ENCODE results near the gene MAP3K9. TPM values are rescaled to one million over a fixed set of nuclear protein-coding genes. Genes with fewer than 3 reads are reported as not detected.

The MAP3K9 gene
- total and polyA plus RNA-seq, 10 of the 15 experiments (the other 5 are each of a cell fraction or from before 2014, with no cell fraction given), result 0.48 to 7.9 (median 2.9) TPM

DNA sequence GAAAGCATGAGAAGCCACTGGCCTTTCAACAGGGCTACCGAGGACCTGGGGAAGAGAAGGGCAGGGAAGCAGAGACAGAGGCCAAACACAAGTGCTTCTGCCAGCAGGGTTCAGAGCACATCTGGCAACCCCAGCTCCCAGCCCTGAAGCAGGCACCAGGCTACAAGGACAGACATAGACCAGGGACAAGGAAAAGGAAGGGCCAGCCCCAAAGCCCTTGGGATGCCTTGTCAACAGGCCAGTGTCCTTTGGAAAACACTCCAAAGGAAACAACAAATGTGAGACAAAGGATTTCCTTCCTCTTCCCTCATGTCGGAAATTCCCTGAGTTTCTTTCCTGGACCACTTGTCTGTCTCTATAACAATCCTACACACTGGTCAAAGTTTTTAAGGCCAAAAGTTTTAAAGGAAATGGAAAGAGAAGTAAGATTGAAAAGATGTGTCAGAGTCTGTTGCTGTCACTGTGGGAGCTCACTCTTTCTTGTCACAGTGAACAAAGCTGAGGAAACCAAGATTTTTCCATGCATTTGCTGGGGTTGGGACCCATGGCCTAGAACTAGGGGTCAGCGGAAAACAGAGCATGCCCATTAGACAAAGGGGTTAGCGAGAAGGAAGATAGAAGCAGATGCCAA, 108.2 kb downstream of the MAP3K9 start:
- intact Hi-C loops (cut with micrococcal nuclease; ENCODE audit: unreplicated experiment), result no loop called here
- Histone ChIP-seq H3K36me3 (ENCODE audit: control insufficient read depth in 2 of 2, insufficient read depth in 2 of 2, low read length in 1 of 2) (no peaks in the 10 kb centered on the region), H3K9me3 (replicated peaks; ENCODE audit: control insufficient read depth, insufficient read depth, low read length) (no peaks in the 10 kb centered on the region), H3K27ac (ENCODE audit: control insufficient read depth, insufficient read depth) (no peak overlapping the region), H4K20me1 (ENCODE audit: control insufficient read depth, insufficient read depth) (no peaks in the 10 kb centered on the region), H3K4me2 (ENCODE audit: control insufficient read depth, insufficient read depth) (no peak overlapping the region), H2AFZ (ENCODE audit: control insufficient read depth, low read depth, low read length) (no peak overlapping the region), H3K4me1 (ENCODE audit: control insufficient read depth, insufficient read depth, low read length) (peaks cover 3% of the 10 kb centered on the region), H3K9ac (ENCODE audit: control insufficient read depth, insufficient read depth, low read length) (no peak overlapping the region), H3K27me3 (replicated peaks in 1 of 2; ENCODE audit: control insufficient read depth in 2 of 2, insufficient read depth in 2 of 2, low read length in 1 of 2) (no peaks in the 10 kb centered on the region), H3K79me2 (ENCODE audit: control insufficient read depth, insufficient read depth, low read length) (no peaks in the 10 kb centered on the region), H3K4me3 (no peak overlapping the region)
- no peak for TF ChIP-seq SMAD1 (IDR thresholded peaks at IDR 0.05; ENCODE audit: low read depth, partially characterized antibody)
- no peak for TF ChIP-seq ESRRA (IDR thresholded peaks at IDR 0.05; ENCODE audit: low read length)
- FAIRE-seq, result no peak
- no peak for DNase-seq (ENCODE audit: low read depth, low spot score)
- ChIA-PET SMC1A (ENCODE audit: uncharacterized antibody, unreplicated experiment) (interaction anchor here (0.6 to 4.3 kb wide), 6 partner anchors 12 to 75 kb away, joined by 3 to 21 read pairs (median 4); no protein-coding TSS in a partner anchor), RAD21 (ENCODE audit: unreplicated experiment) (interaction anchor here (1.0 kb wide), 1 partner anchor 12 kb away, joined by 3 read pairs; no protein-coding TSS in a partner anchor), POLR2A (interaction anchor here (0.6 to 0.7 kb wide), 4 partner anchors 12 to 187 kb away, joined by 3 to 6 read pairs (median 5); no protein-coding TSS in a partner anchor), CTCF (interaction anchor here (0.9 kb wide), 1 partner anchor 12 kb away, joined by 3 read pairs; no protein-coding TSS in a partner anchor)
- ATAC-seq, result no peak
- in situ Hi-C loops (cut with MboI), result no loop called here
- BruUV-seq (replicated peaks), result no TSS peak
- 82% methylated on average over 4 of the region's 4 CpGs for WGBS (ENCODE audit: insufficient coverage, insufficient replicate concordance, low lambda C conversion rate, missing lambda C conversion rate)

- ChIA-PET POLR2A (interaction anchor here (1.0 to 2.1 kb wide), 2 partner anchors 11 to 30 kb away, joined by 3 to 8 read pairs; no protein-coding TSS in a partner anchor), CTCF (interaction anchor here (0.9 to 1.1 kb wide), 2 partner anchors 14 to 16 kb away, joined by 3 to 5 read pairs; no protein-coding TSS in a partner anchor), SMC1A (ENCODE audit: uncharacterized antibody, unreplicated experiment) (interaction anchor here (0.6 to 4.3 kb wide), 6 partner anchors 10 to 185 kb away, joined by 3 to 21 read pairs (median 4); no protein-coding TSS in a partner anchor), RAD21 (ENCODE audit: unreplicated experiment) (no interaction called here)
- DNase-seq (ENCODE audit: low read depth, low spot score) (no peak), FAIRE-seq (no peak), ATAC-seq (no peak)
- intact Hi-C loops (cut with micrococcal nuclease; ENCODE audit: unreplicated experiment), result no loop called here
- H3K79me2 ChIP-seq (ENCODE audit: control insufficient read depth, insufficient read depth, low read length), result no peaks in the 10 kb centered on the region
- no peak overlapping the region for H2AFZ ChIP-seq (ENCODE audit: control insufficient read depth, low read depth, low read length)
- H3K27me3 ChIP-seq (replicated peaks in 1 of 2; ENCODE audit: control insufficient read depth in 2 of 2, insufficient read depth in 2 of 2, low read length in 1 of 2), result no peaks in the 10 kb centered on the region
- H3K4me2 ChIP-seq (ENCODE audit: control insufficient read depth, insufficient read depth), result no peak overlapping the region
- no peak overlapping the region for H3K9ac ChIP-seq (ENCODE audit: control insufficient read depth, insufficient read depth, low read length)
- no peak overlapping the region for H3K4me3 ChIP-seq
- no peaks in the 10 kb centered on the region for H3K4me1 ChIP-seq (ENCODE audit: control insufficient read depth, insufficient read depth, low read length)
- no peaks in the 10 kb centered on the region for H3K9me3 ChIP-seq (replicated peaks; ENCODE audit: control insufficient read depth, insufficient read depth, low read length)
- in situ Hi-C loops (cut with MboI), result no loop called here
- WGBS (ENCODE audit: insufficient coverage, insufficient replicate concordance, low lambda C conversion rate, missing lambda C conversion rate), result 60% methylated on average over 5 of the region's 5 CpGs
- no TSS peak for BruUV-seq (replicated peaks)
- no peak overlapping the region for H3K27ac ChIP-seq (ENCODE audit: control insufficient read depth, insufficient read depth)
- H4K20me1 ChIP-seq (ENCODE audit: control insufficient read depth, insufficient read depth), result no peaks in the 10 kb centered on the region
- no peaks in the 10 kb centered on the region for H3K36me3 ChIP-seq (ENCODE audit: control insufficient read depth in 2 of 2, insufficient read depth in 2 of 2, low read length in 1 of 2)
- TF ChIP-seq EED (IDR thresholded peaks at IDR 0.05; ENCODE audit: low read depth) (no peak), CREM (IDR thresholded peaks at IDR 0.05; ENCODE audit: low read depth) (no peak), HDAC2 (IDR thresholded peaks at IDR 0.05) (no peak), ZZZ3 (IDR thresholded peaks at IDR 0.05; ENCODE audit: control insufficient read depth, insufficient read length, low read depth) (no peak), RCOR1 (conservative IDR thresholded peaks at IDR 0.05; ENCODE audit: low read depth, low read length) (no peak), RB1 (IDR thresholded peaks at IDR 0.05; ENCODE audit: borderline replicate concordance) (no peak), SIN3A (IDR thresholded peaks at IDR 0.05; ENCODE audit: low read depth, low read length) (no peak), PAX5 (IDR thresholded peaks at IDR 0.05; ENCODE audit: borderline replicate concordance, low read depth, low read length) (no peak), GABPA (IDR thresholded peaks at IDR 0.05; ENCODE audit: low read depth) (no peak)
- TF ChIP-seq, protein P1, sequence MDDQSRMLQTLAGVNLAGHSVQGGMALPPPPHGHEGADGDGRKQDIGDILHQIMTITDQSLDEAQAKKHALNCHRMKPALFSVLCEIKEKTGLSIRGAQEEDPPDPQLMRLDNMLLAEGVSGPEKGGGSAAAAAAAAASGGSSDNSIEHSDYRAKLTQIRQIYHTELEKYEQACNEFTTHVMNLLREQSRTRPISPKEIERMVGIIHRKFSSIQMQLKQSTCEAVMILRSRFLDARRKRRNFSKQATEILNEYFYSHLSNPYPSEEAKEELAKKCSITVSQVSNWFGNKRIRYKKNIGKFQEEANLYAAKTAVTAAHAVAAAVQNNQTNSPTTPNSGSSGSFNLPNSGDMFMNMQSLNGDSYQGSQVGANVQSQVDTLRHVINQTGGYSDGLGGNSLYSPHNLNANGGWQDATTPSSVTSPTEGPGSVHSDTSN (IDR thresholded peaks at IDR 0.05; ENCODE audit: insufficient replicate concordance, low read depth, low read length), result no peak
- TF ChIP-seq, protein P2, sequence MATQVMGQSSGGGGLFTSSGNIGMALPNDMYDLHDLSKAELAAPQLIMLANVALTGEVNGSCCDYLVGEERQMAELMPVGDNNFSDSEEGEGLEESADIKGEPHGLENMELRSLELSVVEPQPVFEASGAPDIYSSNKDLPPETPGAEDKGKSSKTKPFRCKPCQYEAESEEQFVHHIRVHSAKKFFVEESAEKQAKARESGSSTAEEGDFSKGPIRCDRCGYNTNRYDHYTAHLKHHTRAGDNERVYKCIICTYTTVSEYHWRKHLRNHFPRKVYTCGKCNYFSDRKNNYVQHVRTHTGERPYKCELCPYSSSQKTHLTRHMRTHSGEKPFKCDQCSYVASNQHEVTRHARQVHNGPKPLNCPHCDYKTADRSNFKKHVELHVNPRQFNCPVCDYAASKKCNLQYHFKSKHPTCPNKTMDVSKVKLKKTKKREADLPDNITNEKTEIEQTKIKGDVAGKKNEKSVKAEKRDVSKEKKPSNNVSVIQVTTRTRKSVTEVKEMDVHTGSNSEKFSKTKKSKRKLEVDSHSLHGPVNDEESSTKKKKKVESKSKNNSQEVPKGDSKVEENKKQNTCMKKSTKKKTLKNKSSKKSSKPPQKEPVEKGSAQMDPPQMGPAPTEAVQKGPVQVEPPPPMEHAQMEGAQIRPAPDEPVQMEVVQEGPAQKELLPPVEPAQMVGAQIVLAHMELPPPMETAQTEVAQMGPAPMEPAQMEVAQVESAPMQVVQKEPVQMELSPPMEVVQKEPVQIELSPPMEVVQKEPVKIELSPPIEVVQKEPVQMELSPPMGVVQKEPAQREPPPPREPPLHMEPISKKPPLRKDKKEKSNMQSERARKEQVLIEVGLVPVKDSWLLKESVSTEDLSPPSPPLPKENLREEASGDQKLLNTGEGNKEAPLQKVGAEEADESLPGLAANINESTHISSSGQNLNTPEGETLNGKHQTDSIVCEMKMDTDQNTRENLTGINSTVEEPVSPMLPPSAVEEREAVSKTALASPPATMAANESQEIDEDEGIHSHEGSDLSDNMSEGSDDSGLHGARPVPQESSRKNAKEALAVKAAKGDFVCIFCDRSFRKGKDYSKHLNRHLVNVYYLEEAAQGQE (IDR thresholded peaks at IDR 0.05; ENCODE audit: low read depth, low read length), result no peak
Observed at GRCh38 chr14:70699646-70700045, 109.7 kb downstream of the MAP3K9 start.
